ENCODE measurements around the gene CMC2.

CMC2 gene

DNA sequence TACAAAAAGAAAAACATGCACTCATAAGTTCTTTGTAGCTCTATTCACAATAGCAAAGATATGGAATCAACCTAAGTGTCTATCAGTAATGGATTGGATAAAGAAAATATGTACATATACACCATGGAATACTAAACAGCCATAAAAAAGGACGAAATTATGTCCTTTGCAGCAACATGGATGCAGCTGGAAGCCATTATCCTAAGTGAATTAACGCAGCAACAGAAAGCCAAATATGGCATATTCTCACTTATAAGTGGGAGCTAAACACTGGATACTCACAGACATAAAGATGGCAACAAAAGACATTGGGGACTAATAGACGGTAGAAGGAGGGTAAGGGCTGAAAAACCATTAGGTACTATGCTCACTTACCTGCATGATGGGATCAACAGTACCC is 5.8 kb downstream of the CMC2 start:
- DNase-seq = no peak
- Histone ChIP-seq H3K27ac (no peak overlapping the region), H3K9me3 (ENCODE audit: severe bottlenecking) (no peaks in the 10 kb centered on the region), H3K27me3 (ENCODE audit: insufficient read depth, low read depth, severe bottlenecking) (no peaks in the 10 kb centered on the region), H3K36me3 (no peaks in the 10 kb centered on the region), H3K4me3 (ENCODE audit: low read depth, low read length) (no peak overlapping the region)
- TF ChIP-seq CTCF (IDR thresholded peaks at IDR 0.05; ENCODE audit: low read depth, low read length) = no peak

- no peaks in the 10 kb centered on the region for H3K9me3 ChIP-seq (ENCODE audit: severe bottlenecking)
- no peak overlapping the region for H3K4me3 ChIP-seq (ENCODE audit: low read depth, low read length)
- no peaks in the 10 kb centered on the region for H3K27me3 ChIP-seq (ENCODE audit: insufficient read depth, low read depth, severe bottlenecking)
- no peak overlapping the region for H3K27ac ChIP-seq
- DNase-seq = no peak
- H3K36me3 ChIP-seq = no peaks in the 10 kb centered on the region
- TF ChIP-seq CTCF (IDR thresholded peaks at IDR 0.05; ENCODE audit: low read depth, low read length) = no peak
Measured at GRCh38 chr16:80997964-80998620, 8.6 kb downstream of the CMC2 start.

GRCh38 chr16:80997139-80997798 is 9.4 kb downstream of the CMC2 start:
- no peaks in the 10 kb centered on the region for H3K36me3 ChIP-seq
- H3K9me3 ChIP-seq (ENCODE audit: severe bottlenecking) = no peaks in the 10 kb centered on the region
- TF ChIP-seq CTCF (IDR thresholded peaks at IDR 0.05; ENCODE audit: low read depth, low read length) = no peak
- no peak overlapping the region for H3K4me3 ChIP-seq (ENCODE audit: low read depth, low read length)
- H3K27me3 ChIP-seq (ENCODE audit: insufficient read depth, low read depth, severe bottlenecking) = no peaks in the 10 kb centered on the region
- no peak overlapping the region for H3K27ac ChIP-seq
- DNase-seq = no peak

GRCh38 chr16:80996688-80997138 is 10.0 kb downstream of the CMC2 start:
- no peak overlapping the region for H3K4me3 ChIP-seq (ENCODE audit: low read depth, low read length)

GRCh38 chr16:80994451-80994850 is 12.2 kb downstream of the CMC2 start:
- H3K36me3 ChIP-seq = no peaks in the 10 kb centered on the region

More at GRCh38 chr16:80996688-80997138, 10.0 kb downstream of the CMC2 start:
- H3K9me3 ChIP-seq (ENCODE audit: severe bottlenecking) = no peaks in the 10 kb centered on the region
- no peak for DNase-seq
- no peak overlapping the region for H3K27ac ChIP-seq
- TF ChIP-seq CTCF (IDR thresholded peaks at IDR 0.05; ENCODE audit: low read depth, low read length) = no peak
- no peaks in the 10 kb centered on the region for H3K27me3 ChIP-seq (ENCODE audit: insufficient read depth, low read depth, severe bottlenecking)
- H3K36me3 ChIP-seq = no peaks in the 10 kb centered on the region

More at GRCh38 chr16:80994451-80994850, 12.2 kb downstream of the CMC2 start:
- Histone ChIP-seq H3K9me3 (ENCODE audit: severe bottlenecking) (no peaks in the 10 kb centered on the region), H3K27me3 (ENCODE audit: insufficient read depth, low read depth, severe bottlenecking) (no peaks in the 10 kb centered on the region), H3K27ac (no peak overlapping the region), H3K4me3 (ENCODE audit: low read depth, low read length) (no peak overlapping the region)
- DNase-seq = no peak
- TF ChIP-seq CTCF (IDR thresholded peaks at IDR 0.05; ENCODE audit: low read depth, low read length) = no peak

All from WERI-Rb-1 (cell line).